ENCODE data around the gene SPRYD3.
"Not testable (repeated sequence)": the region's sequence is repeated elsewhere in the genome, so short reads cannot be mapped to it uniquely, and the experiment has no call there.

The SPRYD3 gene

DNA sequence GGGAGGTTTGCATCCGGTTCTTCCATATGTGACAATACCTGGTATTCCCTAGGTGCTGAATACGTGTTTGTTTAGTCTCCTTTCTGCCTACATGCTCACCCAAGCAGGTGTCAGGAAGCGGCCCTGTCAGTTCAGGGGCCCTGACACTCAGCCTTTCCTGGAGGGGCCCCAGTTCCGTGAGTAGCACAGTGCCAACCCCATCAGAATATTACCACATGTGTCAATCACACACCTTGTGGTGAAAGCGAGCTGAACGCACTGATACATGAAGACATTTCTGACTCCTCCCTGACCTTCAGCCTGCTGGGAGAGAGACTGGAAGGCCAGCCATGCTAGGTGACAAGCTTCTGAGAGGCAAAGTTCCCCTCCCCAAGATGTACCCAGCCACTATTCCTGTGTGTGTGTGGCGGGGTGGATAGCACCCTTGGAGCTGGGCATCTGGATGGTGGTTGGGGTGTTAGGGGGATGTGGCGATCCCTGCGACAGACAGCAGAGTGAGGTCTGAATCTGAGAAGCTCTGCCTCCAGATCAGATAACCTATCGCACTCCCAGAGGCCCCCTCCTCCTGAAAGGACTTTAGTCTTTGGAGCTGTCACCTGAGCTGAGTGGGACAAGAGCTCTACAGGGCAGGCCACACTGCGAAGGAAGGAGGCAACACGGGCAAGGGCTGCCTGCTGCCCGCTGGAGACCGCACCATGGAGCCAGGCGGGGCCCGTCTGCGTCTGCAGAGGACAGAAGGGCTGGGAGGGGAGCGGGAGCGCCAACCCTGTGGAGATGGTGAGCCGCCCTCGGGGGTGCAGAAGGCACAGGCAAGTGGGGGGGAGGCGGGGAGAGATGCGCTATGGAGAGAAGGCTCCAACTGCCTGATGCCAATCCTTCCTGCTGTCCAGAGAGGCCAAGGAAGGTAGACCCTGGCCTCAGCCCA is 24.0 kb upstream of the SPRYD3 start, which contains the start of gene SOAT2:
Gene SOAT2, plus strand, starts transcription at position 604 of the 925 bp plus-strand sequence. Its CDS starts 92 bp downstream, at position 696.
- in situ Hi-C loops (cut with MboI; ENCODE audit: low sequenced_read_pairs), result no loop called here

- in situ Hi-C loops (cut with MboI; ENCODE audit: low sequenced_read_pairs), result no loop called here
These were observed 23.0 kb upstream of the SPRYD3 start for GRCh38 chr12:53101931-53102781.

GRCh38 chr12:53101266-53101665 is 22.1 kb upstream of the SPRYD3 start:
- in situ Hi-C loops (cut with MboI; ENCODE audit: low sequenced_read_pairs), result no loop called here

DNA sequence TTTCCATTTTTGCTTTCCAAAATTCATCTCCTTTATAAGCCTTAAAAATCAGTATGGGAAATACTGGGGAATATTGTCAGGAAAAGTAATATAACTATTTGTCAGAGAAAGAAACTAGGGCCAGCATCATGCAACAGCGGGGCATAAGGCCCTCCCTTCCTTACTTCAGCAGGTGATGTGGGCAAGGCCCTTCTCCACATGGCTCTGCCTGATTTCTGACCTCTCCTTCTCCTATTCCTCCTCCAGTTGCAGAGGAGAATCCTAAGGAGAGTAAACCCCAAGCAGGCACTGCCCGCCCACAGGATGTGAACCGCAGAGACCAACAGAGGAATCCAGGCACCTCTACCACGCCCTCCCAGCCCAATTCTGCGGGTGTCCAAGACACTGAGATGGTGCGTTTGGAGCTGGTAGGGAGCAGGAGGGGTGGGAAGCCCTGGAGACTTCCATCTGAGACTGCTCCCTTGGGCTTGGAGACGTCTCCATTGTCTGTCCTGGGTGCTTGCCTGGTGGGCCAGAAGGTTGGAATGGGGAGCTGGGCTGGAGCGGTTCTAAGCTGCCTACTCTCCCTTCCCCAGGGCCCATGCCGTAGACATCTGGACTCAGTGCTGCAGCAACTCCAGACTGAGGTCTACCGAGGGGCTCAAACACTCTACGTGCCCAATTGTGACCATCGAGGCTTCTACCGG is 21.4 kb upstream of the SPRYD3 start:
- in situ Hi-C loops (cut with MboI; ENCODE audit: low sequenced_read_pairs), result no loop called here

GRCh38 chr12:53099071-53099882 is 20.1 kb upstream of the SPRYD3 start:
- in situ Hi-C loops (cut with MboI; ENCODE audit: low sequenced_read_pairs), result no loop called here

- in situ Hi-C loops (cut with MboI; ENCODE audit: low sequenced_read_pairs), result no loop called here
These were observed 19.3 kb upstream of the SPRYD3 start for GRCh38 chr12:53098354-53098981.

DNA sequence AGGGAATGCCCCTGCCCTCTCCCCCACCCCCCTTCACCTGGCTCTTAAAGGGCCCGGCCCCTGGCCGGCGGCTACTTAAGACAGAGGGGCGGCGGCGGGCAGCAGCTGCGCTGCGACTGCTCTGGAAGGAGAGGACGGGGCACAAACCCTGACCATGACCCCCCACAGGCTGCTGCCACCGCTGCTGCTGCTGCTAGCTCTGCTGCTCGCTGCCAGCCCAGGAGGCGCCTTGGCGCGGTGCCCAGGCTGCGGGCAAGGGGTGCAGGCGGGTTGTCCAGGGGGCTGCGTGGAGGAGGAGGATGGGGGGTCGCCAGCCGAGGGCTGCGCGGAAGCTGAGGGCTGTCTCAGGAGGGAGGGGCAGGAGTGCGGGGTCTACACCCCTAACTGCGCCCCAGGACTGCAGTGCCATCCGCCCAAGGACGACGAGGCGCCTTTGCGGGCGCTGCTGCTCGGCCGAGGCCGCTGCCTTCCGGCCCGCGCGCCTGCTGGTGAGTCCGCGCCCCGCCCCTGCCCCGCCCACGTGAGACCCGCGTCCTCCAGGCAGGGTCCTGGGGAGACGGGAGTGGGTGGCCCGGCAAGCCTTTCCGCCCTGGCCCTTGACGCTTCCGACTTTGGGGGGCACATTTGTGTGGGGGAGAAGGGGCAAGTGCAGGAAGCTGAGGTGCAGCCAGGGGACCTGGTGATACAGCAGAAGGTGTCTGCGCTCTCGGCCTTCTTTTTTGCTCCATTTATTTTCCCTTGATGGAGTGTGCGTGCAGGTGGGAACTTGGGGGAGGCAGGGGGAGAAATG is 18.6 kb upstream of the SPRYD3 start, which contains the start of gene IGFBP6:
Gene IGFBP6, plus strand, starts transcription at position 104 of the 790 bp plus-strand sequence. Its CDS starts 51 bp downstream, at position 155.
- in situ Hi-C loops (cut with MboI; ENCODE audit: low sequenced_read_pairs), result no loop called here

- in situ Hi-C loops (cut with MboI; ENCODE audit: low sequenced_read_pairs), result no loop called here
These were observed 18.0 kb upstream of the SPRYD3 start for GRCh38 chr12:53097207-53097563.

DNA sequence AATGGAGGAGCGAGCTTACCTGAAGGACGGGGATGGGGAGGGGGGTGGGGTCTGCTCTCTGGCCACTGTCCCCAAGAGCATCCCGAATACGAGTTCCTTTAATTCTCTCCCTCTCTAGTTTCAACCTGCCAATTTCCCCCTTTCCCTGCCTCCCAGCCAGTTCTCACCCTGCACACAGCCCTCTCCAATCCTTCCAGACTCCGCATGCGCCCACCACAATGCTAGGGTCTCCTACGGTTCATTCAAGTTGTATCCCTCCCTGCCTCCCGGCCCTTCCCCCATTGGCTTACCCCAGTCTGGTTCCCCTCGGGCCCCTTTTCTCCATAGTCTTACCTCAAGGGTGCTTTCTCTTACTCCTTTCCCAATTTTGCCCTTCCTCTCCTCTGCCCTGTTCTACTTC is 17.6 kb upstream of the SPRYD3 start:
- in situ Hi-C loops (cut with MboI; ENCODE audit: low sequenced_read_pairs), result no loop called here

GRCh38 chr12:53096089-53096741 is 17.0 kb upstream of the SPRYD3 start:
- in situ Hi-C loops (cut with MboI; ENCODE audit: low sequenced_read_pairs), result no loop called here

GRCh38 chr12:53095596-53095895 is 16.4 kb upstream of the SPRYD3 start:
- in situ Hi-C loops (cut with MboI; ENCODE audit: low sequenced_read_pairs), result not testable (repeated sequence)

- in situ Hi-C loops (cut with MboI; ENCODE audit: low sequenced_read_pairs), result not testable (repeated sequence)
These were observed 15.8 kb upstream of the SPRYD3 start for GRCh38 chr12:53094796-53095595.

DNA sequence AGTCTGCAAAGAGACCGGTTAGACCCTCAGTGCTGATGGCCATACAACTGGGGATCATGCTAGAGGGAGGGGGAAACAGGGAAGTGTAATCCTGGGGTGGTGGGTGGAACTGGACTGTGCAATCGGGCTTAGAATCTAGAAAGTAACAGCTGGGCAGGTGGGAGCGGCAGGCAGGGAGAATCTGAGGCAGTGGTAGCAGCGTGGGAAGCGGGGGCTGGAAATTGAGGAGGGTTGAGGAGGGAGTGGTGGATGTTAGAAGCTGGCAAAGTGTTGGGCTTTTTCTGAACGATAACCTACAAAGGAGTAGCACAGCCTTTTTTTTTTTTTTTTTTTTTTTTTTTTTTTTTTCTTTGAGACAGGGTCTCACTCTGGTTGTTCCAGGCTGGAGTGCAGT is 15.2 kb upstream of the SPRYD3 start:
- in situ Hi-C loops (cut with MboI; ENCODE audit: low sequenced_read_pairs), result no loop called here

DNA sequence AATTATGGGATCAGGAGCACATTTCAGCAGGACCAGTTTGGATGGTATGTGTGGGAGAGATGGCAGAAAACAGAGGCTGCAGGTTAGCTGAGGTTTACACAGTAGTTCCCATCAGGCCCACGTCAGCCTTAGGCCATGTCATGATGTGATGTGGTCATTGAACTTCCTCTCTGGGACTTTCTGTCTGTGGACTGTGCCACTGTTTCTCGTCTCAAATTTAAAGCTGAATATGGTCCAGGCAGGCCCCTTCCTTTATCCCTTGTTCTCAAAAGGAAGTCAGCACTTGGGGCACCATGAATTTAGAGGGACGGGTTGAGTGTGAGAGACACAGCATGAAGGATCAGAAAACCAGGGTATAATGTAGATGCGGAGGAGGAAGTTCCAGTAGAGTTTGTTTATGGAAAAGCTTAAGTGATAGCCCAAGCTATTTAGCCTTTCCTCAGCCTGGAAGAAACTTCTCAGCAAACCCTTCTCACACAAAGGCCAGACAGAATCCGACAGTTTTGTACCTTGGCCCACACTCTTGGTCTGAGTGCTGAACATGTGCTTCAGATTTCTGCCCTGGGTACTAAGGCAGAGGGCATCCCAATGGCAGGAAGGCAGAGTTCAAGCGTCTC is 14.7 kb upstream of the SPRYD3 start:
- in situ Hi-C loops (cut with MboI; ENCODE audit: low sequenced_read_pairs), result no loop called here

DNA sequence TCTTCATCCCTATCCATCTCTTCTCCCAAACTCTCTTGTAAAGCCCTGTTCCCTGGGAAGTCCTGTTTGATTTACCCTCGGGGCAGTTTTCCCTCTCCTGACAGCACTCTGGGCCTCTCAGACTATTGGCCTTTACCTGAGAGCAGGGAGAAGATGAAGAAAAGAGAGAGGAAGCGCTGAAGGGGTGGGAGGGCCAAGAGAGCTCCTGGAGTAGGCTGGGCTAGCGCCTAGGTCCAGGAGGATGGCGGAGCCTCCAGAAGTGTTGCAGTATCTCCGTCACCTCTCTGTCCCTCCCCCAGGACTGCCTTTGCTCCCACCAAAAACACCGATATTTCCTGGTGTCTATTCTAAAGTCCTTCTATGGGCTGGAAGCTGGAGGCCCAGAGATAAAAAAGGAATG is 12.6 kb upstream of the SPRYD3 start:
- in situ Hi-C loops (cut with MboI; ENCODE audit: low sequenced_read_pairs), result no loop called here

DNA sequence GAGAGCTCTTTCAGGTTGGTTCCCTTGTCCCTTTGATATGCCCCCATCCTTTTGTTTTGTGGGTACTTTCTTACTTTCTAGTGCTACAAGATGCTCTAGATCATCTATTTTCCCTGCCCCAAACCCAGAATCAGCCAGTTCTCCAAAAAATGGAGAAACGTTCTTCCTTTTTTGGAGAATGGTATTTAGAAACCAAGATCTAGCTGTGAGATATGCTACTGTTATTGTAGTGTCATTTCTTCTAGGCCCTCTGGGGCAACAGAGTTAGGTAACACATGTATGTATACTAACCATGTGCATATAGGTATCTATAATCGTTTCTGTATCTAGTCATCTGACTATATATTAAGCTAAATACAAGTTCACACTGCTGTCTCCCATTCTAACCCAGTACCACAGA is 11.4 kb upstream of the SPRYD3 start:
- in situ Hi-C loops (cut with MboI; ENCODE audit: low sequenced_read_pairs), result no loop called here

DNA sequence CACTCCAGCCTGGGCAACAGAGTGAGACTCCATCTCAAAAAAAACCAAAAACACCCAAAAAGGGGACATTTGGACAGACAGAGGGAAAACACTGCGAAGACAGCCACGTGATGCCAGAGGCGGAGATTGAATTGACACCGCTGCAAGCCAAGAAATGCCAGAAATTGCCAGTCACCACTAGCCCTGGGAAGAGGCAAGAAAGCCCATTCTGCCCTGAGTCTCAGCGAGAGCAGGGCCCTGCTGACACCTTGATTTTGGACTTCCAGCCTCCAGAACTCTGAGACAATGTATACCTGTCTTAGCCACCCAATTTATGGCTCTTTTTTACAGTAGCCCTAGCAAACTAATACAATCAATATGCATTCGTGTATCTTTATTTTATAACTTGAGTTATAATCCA is 10.9 kb upstream of the SPRYD3 start:
- in situ Hi-C loops (cut with MboI; ENCODE audit: low sequenced_read_pairs), result no loop called here
